Astrocyte of the cerebellum (primary cell): Measurements from ENCODE around the gene CC2D1B.

Experiments
- DNase-seq: peaks from one replicate; pipeline ENCODE4 v3.0.0-alpha.2; 2011; ENCODE audit warnings: low read depth
- H3K4me3 ChIP-seq: 2 replicates; pipeline ENCODE4 v1.5.1; 2011; ENCODE audit warnings: mild to moderate bottlenecking, low read depth, low read length, moderate library complexity
- in situ Hi-C: cut with HindIII; loops from 2 replicates; pipeline ENCODE4 v1.10.0; 2017; ENCODE audit warnings: low sequenced_read_pairs
- TF ChIP-seq, protein P1 (sequence below): IDR thresholded peaks from 2 replicates; pipeline ENCODE4 v1.5.1; 2012; ENCODE audit warnings: low read length, low read depth, moderate library complexity, mild to moderate bottlenecking; ENCODE audit errors: missing control alignments

Gene CC2D1B

GRCh38 chr1:52359676-52360594 lies 6.1 kb downstream of the CC2D1B start:
- in situ Hi-C loops = no loop called here
- TF ChIP-seq, protein P1, sequence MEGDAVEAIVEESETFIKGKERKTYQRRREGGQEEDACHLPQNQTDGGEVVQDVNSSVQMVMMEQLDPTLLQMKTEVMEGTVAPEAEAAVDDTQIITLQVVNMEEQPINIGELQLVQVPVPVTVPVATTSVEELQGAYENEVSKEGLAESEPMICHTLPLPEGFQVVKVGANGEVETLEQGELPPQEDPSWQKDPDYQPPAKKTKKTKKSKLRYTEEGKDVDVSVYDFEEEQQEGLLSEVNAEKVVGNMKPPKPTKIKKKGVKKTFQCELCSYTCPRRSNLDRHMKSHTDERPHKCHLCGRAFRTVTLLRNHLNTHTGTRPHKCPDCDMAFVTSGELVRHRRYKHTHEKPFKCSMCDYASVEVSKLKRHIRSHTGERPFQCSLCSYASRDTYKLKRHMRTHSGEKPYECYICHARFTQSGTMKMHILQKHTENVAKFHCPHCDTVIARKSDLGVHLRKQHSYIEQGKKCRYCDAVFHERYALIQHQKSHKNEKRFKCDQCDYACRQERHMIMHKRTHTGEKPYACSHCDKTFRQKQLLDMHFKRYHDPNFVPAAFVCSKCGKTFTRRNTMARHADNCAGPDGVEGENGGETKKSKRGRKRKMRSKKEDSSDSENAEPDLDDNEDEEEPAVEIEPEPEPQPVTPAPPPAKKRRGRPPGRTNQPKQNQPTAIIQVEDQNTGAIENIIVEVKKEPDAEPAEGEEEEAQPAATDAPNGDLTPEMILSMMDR = no peak

GRCh38 chr1:52358851-52359497 lies 7.0 kb downstream of the CC2D1B start:
- H3K4me3 ChIP-seq = no peak overlapping the region
- in situ Hi-C loops = no loop called here
- TF ChIP-seq, protein P1 = no peak
- no peak for DNase-seq

More at GRCh38 chr1:52359676-52360594, 6.1 kb downstream of the CC2D1B start:
- no peak overlapping the region for H3K4me3 ChIP-seq
- DNase-seq = no peak

DNA sequence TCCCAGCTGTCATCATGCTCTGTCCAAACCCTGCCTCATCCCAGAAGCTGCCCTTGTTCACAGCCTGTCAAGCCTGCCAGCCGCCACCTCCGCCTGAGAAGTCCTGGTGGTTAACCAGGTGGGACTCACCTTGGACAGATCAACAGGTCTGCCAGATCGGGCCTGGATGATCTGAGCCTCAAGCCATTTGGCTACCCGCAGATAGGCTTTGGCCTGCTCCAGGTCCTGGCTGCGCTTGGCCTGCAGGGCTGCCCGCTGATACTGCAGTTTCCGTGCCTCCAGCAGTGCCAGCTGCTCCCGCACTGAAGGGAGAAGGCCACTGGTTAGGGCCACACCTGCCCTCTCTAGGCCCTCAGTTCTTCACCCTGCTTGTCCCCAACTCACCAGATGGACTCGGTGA lies 8.6 kb downstream of the CC2D1B start:
- in situ Hi-C loops = no loop called here
- TF ChIP-seq, protein P1 = no peak
- H3K4me3 ChIP-seq = no peak overlapping the region
- no peak for DNase-seq

GRCh38 chr1:52356818-52357355 lies 9.1 kb downstream of the CC2D1B start:
- TF ChIP-seq, protein P1 = no peak
- no peak overlapping the region for H3K4me3 ChIP-seq
- no peak for DNase-seq
- in situ Hi-C loops = no loop called here

- in situ Hi-C loops = no loop called here
Observed at GRCh38 chr1:52355847-52356505, 10.0 kb downstream of the CC2D1B start.

More at GRCh38 chr1:52355847-52356505, 10.0 kb downstream of the CC2D1B start:
- H3K4me3 ChIP-seq = no peak overlapping the region
- DNase-seq = no peak
- TF ChIP-seq, protein P1 = no peak
